HG03565 (cell line): ENCODE results near the gene PRICKLE1.
A peak's percentile ranks its signal among the peaks of the same experiment; 100 is the strongest.

Source experiments
- ATAC-seq: cut with Tn5 transposase; IDR thresholded peaks from one replicate; pipeline ENCODE4 v1.9.1; 2021; ENCODE audit warnings: mild to moderate bottlenecking, moderate library complexity; ENCODE audit not compliant: unreplicated experiment

PRICKLE1 gene

DNA sequence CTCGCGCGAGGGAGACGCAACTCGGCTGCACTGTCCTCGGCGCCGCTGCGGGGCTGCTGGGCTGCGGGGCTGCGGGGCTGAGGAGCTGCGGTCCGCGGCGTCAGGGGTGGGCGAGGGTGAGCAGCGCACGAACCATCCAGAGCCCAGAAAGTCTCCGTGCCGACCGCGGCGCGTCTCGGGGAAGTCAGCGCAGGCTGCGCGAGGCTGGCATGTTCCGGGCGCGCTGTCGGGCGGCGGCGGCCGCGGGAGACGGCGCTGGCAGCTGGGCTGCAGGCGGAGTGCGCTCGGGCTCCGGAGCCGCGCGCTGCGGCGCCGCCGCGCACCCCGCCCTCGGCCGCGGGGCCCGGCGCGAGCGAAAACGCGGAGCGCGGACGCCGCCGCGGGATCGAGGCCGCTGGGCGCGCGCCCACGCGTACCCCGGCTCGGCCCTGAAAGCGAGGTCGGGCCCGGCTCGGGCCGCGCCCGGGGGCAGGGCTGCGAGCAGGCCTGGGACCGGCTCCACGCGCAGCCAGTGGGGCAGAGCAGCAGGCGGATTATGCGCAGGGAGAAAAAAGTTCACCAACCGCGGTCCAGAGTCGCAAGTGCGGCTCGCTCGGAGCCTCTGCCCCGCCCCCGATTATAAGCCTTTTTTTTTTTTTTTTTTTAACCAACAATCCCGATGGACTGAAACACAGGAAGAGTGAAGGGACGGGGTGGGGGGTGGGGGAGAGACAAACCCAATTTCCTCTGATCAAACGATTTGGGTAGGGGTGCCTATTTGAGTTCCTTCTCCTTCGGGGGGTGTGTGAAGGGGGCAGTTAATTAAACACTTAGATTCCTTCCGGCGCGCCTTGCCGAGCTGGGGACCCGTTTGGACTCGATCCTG, at the start of gene PRICKLE1:
TSS of gene PRICKLE1 (minus strand) at position 282 of the 865 bp plus-strand sequence. CDS start 117,230 bp downstream, outside the sequence.
- ATAC-seq = peak; percentile 68

DNA sequence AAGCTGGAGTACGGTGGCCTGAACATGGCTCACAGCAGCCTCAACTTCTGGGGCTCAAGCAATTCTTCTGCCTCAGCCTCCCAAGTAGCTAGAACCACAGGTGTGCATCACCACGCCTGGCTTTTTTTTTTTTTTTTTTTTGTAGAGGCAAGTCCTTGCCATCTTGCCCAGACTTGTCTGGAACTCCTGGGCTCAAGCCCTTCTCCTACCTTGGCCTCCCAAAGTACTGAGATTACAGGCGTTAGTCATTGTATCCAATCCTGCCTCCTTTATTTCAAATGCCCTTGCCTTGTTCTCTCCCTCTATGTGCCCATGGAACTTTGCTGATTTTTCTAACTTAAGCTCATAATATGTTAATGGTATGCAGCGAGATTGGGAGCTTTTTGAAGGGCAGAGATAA, 49.2 kb upstream of the PRICKLE1 start:
- ATAC-seq = no peak

DNA sequence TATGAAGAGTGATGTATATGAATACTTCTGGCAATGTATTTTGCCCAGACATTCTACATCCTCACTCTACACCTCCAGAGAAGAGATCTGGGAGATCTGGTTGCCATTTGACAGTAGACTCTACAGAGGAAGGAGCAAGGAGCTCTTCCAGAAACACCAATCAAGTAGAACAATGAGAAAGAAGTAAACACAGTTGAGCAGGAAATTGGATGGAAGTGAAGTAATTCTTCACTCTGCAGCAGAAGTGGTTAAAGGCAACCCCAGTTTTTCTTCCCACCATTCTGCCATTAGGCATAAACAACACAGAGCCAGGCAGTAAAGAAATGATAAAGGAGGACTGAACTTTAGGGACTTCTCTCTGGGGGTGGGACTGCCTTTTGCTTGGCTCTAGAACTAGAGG, 48.5 kb upstream of the PRICKLE1 start:
- no peak for ATAC-seq

DNA sequence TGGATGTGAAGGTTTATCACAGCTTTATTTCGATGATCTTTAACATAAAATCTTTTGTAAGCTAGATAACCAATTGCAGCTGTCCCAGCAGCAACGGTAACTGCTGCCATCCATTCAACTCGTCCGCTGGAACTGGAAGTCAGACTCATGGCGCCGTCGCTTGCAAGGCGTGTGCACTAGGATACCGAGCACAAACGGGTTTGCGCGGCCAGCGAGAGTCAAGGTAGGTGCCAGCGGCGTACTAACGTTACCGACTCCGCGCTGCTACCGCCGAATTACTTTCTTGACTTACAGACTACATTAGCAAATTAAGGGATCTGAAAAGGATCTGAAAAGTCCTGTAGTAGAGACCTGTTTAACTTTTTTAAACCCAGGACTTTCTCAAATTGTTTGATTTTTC, 47.4 kb upstream of the PRICKLE1 start:
- ATAC-seq = no peak

DNA sequence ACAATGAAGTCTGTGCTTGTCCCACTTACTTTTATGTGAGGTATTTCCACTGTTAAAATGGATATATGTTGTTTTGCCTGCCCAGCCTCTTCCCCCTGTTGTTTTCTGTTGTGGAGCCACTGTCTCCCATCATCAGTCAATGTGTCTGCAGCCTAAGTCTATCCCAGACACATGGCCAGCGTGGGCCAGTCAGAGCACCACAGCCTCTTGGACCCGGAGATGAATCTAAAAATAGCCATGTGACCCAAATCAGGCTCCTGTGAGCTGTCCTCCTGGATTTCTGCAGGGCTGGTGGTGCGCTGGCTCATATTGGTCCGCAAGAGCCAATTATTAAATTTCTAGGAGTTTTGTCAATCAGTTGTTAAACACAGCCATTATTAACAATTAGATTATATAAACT, 44.0 kb upstream of the PRICKLE1 start:
- no peak for ATAC-seq

DNA sequence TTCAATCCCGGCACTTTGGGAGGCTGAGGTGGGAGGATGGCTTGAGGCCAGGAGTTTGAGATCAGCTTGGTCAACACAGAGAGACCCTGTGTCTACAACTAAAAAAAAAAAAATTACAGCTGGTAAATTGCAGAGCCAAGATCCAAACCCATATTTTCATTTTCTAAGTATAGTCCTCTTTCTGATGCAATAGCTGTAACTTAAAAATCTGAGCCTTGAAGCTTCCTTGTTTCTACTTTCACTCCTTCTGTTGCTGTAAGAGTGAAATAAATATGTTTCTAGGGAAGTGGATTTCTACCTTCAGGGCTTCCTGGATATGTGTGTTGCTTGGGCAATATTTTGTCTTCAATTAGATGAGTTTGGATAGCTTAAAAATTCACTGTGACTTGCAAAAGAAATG, 42.0 kb upstream of the PRICKLE1 start:
- ATAC-seq = no peak

DNA sequence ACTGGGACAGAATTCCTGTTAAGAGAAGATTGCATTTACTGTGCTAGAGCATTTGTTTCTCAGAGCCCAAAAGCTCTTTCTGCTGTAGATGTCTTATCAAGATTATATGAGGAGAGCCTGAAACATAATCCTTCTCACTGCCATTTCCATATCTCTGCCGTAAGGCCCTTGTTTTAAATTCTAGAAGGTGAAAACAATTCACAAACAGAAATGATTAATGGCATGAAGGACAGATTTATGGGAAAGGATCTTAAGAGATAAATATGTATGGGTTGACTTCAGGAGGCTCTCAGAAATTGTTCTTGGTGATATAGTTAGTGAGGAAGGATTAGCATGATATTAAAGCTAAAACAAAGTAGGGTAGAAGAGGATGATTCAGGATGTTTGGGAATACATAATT, 40.8 kb upstream of the PRICKLE1 start:
- ATAC-seq = no peak

DNA sequence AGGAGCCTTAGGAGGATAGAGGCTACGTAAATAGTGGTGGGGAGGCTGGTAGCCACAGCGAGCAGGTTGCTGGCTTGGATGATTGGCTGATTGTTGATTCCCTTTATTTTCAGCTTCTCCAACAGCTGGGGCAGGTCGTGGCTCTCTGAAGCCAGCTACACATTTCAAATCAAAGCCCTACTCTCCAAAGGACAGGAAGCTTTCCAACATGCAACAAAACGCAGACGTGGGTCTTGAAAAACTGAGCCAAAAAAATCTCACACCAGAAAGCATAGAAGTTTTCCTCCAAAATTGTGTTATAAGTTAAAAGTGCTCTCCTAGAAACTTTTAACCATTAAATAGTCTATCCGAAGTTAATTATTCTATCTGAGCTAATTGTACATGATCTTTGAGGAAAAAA, 37.6 kb upstream of the PRICKLE1 start:
- no peak for ATAC-seq

DNA sequence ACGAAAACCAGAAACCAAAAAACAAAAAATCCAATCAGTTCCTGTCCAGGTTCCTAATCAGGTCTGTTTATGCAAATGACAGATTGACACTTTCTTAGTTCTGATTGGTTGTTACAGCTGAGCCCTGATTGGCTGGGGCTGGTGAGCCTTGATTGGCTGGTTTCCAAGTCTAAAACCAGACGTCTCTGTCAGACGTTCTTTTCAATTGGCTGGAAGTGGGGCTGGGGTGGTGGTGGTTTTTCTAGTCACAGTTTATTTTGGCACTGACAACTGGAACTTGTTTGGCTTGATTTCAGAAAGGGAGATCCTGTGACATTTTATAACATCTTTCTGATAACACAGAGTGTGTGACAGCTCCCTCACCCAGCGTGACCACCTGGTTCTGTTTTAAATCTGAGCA, 36.1 kb upstream of the PRICKLE1 start:
- ATAC-seq = no peak

DNA sequence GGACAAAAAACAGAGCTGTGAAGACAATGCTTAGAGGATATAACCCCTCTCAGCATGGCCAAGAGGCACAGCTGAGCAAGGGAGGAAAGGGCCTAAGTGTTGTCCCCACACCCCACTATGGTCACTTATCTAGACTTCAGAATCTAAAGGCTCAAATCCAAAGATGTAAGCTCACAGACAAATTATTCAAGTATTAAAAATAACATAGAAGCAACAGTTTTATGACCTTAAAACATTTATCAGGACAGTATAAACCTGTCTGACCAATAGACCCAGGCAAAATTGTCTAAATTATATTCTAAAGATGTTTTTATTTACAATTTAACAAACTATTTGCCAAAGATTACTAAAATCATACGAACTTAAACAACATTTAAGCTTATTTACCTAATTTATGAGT, 28.1 kb upstream of the PRICKLE1 start:
- ATAC-seq = no peak

DNA sequence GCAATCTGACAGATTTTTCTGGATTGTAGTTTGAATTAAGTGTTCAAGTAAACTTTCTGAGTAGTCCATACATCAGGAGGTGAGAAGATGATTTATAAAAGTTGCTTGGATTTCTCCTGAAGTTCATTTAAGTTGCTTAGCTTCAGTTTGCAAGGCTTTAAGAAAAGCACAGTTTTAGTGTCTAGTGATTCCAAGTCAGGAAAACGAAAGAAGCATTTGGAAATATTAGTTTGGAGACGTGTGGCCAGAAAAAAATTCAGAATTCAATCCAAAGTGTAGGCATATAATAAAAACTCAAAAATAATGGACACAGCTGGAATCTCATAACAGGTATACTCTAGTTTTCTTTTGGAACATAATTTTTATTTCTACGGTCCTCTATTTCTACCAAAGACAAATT, 25.5 kb upstream of the PRICKLE1 start:
- no peak for ATAC-seq

DNA sequence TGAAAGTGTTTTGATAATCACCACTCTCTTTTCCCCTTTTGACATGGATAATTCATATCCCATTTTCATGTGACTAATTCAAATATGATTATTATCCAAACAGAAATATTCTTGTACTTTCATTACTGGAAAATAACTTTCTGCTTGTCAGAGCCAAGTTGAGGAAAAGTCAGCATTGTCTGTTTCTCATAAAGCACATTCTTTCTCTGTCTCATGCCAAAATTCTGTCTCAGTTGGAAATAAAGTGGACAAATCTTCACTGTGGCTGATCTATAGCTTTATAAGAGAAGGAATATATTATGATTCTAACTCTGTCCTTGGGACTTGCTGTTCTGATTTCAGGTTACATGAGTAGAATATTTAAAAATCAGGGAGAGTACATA, 22.7 kb upstream of the PRICKLE1 start:
- no peak for ATAC-seq

DNA sequence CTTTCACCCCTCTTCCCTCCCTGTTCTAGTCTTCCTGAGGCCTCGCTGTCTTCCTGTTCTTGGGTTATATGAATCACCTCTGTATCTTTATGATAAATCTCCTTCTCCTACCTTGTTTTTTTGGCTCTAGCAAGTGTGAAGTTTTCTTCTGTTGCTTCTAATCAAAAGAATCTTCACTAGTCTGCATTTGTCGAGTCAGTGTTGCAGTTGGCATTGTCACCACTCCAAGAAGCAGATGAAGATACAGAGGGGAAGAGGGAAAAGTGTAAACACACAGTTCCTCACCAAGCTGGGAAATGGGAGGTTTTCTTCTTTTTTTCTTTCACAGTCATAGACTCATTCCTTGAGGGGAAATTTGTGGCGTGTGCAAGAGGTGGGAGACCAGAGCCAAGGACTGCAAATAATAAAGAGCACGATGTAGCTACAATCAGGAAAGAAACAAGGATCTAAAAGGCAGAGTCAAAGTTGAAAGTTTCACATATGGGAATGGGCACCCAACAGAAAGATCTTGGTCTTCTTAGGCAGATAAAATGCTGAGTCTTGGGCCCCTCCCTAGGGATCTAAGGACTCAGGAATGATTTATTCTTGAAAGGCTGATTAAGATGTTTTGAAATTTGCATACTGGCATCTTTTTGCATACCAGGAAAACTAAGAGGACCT, 22.2 kb upstream of the PRICKLE1 start:
- ATAC-seq = no peak

DNA sequence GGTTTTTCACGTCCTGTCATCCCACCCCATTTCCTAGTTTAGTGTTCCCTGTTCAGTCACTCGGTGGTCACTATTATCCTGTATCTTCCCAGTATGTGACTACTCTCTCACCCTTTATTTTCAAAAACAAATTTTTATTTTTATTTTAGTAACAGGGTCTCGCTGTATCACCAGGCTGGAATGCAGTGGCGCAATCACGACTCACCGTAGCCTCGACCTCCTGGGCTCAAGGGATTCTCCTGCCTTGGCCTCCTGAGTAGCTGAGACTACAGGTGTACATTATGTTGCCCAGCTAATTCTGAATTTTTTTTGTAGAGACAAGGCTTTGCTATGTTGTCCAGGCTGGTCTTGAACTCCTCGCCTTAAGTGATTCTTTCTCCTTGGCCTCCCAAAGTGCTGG, 20.1 kb upstream of the PRICKLE1 start:
- ATAC-seq = no peak

DNA sequence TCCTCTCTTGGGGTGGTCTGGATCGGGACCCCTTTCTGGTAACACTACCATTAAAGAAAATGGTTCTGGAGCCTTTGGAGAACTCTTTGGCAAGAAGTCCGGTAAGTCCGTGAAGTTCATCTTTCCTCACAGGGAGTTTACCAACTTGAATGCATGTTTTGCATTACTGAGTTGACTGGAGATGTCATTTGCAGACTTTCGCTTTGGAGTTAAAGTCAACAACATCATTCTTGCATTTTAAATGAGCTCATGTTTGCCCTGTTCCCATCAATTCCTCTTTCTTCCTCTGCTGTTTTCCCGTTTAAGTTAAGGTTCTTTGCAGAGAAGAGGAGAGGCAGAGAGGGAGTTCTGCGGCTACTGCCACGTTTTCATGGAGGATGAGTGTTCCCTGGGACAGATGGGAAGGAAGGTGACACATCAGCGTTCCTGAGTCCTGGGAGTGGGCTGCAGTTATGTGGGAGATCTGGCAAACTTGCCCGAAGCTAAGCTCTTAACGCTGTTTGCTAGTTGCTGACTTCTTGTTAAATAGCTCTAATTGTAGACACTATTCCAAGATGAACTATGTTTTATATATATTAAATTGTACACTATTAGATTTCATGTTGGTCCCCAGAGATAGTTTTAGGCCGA, 18.8 kb upstream of the PRICKLE1 start:
- no peak for ATAC-seq

DNA sequence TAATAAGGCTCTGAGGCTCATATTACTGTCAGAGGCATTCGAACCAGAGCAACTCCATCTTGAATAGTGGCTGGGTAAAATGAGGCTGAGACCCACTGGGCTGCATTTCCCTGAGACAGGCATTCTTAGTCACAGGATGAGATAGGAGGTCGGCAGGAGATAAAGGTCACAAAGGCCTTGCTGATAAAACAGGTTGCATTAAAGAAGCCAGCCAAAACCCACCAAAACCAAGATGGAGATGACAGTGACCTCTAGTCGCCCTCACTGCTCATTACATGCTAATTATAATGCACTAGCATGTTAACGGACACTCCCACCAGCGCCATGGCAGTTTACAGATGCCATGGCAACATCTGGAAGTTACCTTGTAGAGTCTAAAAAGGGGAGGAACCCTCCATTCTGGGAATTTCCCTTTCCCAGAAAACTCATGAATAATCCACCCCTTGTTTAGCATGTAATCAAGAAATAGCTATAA, 18.1 kb upstream of the PRICKLE1 start:
- ATAC-seq = no peak

DNA sequence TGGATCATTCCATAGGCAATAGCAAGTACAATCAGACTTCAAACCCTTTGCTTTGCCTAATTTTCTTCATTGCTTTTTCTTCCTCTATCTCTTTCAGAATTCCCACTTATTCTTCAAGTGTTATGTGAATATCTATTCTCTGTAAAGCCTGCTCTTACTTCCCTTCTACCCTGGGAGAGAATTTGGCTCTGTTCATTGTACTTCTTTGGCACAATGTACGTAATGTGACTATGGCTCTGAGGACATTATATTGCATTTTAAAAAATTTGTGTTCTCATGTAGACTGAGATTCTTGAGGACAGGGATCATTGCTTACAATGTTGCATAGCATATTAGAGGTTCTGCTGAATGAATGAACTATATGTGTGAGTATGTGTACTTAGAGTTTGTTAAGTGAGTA, 16.9 kb upstream of the PRICKLE1 start:
- no peak for ATAC-seq

DNA sequence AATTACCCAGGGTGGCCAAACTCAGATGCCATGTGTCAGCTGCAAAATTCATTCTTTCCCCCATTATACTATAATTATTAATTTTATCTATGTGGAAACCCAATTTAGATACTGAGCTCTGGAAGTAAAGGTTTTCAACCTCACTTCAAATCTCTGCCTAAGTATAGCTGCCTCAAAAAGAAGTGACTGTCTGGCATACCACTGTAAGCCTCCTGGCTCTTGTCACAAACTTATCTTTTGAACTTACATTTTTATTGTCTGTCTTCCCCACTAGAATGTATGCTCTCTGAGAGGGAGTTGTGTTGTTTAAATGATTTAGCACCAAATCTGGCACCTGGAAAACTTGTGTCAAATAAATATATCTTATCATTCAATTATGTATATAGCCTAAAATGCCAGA, 16.1 kb upstream of the PRICKLE1 start:
- ATAC-seq = no peak

DNA sequence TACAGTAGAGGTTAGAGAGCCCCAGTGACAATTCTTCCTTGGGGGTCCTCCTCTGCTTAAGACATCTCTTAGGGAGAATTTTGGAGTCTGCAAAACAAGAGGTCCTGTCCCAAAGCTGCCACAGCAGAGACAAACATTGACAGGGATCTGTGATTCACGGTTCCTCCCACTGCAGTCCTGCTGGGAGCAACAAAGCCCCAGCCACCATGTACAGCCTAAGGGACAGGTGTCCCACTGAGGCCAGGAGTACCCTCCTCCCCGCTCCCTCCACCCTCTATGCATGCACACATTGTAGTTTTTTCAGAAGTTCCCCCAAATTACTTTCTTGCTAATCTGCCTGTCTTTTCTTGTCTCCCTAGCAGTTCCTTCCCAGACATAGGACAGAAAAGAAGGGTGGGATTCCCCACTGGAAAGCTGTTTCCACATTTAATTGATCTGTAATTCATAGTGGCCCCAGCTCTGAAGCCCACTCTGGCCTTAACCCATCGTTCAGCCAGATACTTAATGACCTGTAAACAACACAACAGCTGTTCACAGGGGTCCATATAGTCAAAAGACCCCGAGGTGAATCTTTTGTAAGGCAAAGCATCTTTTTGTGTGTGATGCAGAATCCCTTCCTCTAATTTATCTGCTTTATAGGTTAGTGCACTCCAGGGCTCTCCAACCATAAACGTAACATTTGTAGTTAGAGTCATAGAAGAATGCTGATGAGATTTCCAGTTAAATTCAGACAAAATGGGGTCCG, 13.9 kb upstream of the PRICKLE1 start:
- no peak for ATAC-seq

DNA sequence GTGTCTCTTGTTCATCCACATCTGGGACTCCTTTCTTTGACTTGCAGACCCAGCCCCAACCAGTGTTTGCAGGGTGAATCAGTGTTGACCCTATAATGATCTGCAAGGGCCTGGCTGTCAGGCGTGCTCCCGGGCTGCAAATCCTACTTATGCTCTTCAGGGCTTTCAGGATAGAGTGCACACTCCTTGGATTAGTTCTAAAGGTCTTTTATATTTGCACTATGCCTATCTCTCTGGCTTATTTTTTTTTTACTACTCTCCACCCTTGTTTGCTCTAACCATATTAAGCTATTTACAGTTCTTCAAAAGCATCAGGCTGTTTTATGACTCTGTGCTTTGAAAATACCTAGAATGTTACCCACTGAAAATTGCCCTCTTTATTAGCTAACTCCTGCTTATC, 4.3 kb upstream of the PRICKLE1 start:
- ATAC-seq = no peak

DNA sequence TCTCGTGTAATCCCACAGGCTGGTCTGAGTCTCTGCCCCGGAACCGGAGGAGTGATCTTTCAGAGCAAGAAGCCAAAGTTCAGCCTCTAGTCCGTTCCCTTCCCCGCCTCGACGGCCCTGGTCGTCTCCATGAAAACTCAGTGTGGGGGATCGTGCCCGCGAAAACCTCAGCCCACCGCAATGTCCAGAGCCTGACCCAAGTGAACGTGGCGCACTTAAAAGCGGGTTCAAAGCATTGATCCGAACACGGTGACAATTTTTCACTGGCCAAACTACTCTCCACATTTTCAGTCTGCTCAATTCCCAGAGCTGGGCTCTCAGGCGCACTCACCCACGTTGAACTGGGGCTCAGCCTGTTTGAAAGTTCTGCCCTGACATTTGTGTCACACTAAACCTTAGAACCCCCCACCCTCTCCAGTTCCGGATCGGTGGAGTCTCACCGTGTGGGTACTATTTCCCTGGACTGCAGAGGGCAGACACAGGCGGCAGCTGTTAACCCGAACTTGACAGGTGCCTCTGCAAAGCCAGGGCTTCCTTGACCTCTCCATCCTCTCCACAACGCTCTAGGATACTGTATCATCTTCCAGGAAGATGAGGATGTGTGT, 886 bp upstream of the PRICKLE1 start:
- ATAC-seq = no peak
